Measurements from ENCODE around the gene KLHL35.

DNA sequence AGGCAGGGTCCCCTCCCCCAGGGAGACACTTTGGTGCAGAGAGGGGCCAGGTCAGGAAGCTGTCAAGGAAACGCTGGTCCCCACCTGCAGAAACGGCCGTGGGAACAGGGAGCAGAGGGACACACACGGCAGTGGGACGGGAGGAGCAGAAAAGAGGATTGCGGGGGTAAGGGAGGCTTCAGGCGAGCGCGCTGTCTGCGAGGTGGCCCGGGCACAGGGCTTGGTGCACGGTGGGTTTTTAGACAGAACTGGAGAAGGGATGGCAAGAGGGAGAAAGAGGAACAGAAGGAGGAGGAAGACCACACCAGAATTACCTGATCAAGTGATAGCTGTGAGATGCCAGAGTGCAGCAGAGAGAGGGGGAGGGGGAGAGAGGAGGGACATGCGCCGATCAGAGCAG, 6.0 kb upstream of the KLHL35 start:
- TF ChIP-seq, protein P1, sequence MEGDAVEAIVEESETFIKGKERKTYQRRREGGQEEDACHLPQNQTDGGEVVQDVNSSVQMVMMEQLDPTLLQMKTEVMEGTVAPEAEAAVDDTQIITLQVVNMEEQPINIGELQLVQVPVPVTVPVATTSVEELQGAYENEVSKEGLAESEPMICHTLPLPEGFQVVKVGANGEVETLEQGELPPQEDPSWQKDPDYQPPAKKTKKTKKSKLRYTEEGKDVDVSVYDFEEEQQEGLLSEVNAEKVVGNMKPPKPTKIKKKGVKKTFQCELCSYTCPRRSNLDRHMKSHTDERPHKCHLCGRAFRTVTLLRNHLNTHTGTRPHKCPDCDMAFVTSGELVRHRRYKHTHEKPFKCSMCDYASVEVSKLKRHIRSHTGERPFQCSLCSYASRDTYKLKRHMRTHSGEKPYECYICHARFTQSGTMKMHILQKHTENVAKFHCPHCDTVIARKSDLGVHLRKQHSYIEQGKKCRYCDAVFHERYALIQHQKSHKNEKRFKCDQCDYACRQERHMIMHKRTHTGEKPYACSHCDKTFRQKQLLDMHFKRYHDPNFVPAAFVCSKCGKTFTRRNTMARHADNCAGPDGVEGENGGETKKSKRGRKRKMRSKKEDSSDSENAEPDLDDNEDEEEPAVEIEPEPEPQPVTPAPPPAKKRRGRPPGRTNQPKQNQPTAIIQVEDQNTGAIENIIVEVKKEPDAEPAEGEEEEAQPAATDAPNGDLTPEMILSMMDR (IDR thresholded peaks at IDR 0.05; ENCODE audit: insufficient read depth, low read length), result no peak
- no peak for TF ChIP-seq POLR2AphosphoS5 (IDR thresholded peaks at IDR 0.05; ENCODE audit: low read depth)
- no peak for TF ChIP-seq GABPA (IDR thresholded peaks at IDR 0.05; ENCODE audit: low read depth)
